Panc1 (cell line): ENCODE measurements around the gene NMNAT3. TPM values are rescaled to one million over a fixed set of nuclear protein-coding genes. Genes with fewer than 3 reads are reported as not detected.
"Not testable (repeated sequence)": the region's sequence is repeated elsewhere in the genome, so short reads cannot be mapped to it uniquely, and the experiment has no call there.

ENCODE experiments used
- ATAC-seq: fragments of 200-7000 bp; cut with Tn5 transposase; 2 replicates; pipeline ENCODE4 v1.9.1; 2020; ENCODE audit warnings: mild to moderate bottlenecking, moderate library complexity
- BruUV-seq: library from RNA; stranded (reverse); fragments of 400-500 nt; replicated peaks from 2 replicates; lab custom pipeline; 2021; lab: Mats Ljungman, UMichigan
- CTCF ChIA-PET: fragments of 300-600 bp; sonication (Branson Sonifier 250); formaldehyde crosslinking; loops from one replicate; lab custom pipeline; 2022; ENCODE audit warnings: antibody characterized with exemption; lab: Charles Lee
- POLR2A ChIA-PET: fragments of 300-600 bp; sonication (Branson Sonifier 250); formaldehyde crosslinking; loops from one replicate; lab custom pipeline; 2022; ENCODE audit warnings: antibody characterized with exemption; lab: Charles Lee
- DNase-seq: peaks from one replicate; pipeline ENCODE4 v3.0.0-alpha.2; 2010; ENCODE audit warnings: low read depth, low spot score
- H3K27ac ChIP-seq: 2 replicates; pipeline ENCODE4 v1.5.1; 2011; ENCODE audit warnings: mild to moderate bottlenecking, low read length, inconsistent platforms
- H3K27me3 ChIP-seq: fragments of 200-500 bp; sonication (Bioruptor generic); 2 replicates; pipeline ENCODE4 v1.6.0; 2014; ENCODE audit warnings: low read length, inconsistent platforms; ENCODE audit not compliant: control insufficient read depth, insufficient read depth
- H3K36me3 ChIP-seq: fragments of 200-500 bp; sonication (Bioruptor generic); 2 replicates; pipeline ENCODE4 v1.5.1; 2014; ENCODE audit warnings: inconsistent platforms, mild to moderate bottlenecking, low read length, moderate library complexity; ENCODE audit not compliant: control insufficient read depth, insufficient read depth
- H3K4me1 ChIP-seq: 2 replicates; pipeline ENCODE4 v1.5.1; 2011; ENCODE audit warnings: inconsistent platforms, mild to moderate bottlenecking, low read length, moderate library complexity; ENCODE audit not compliant: control insufficient read depth, insufficient read depth
- H3K4me3 ChIP-seq, 2 experiments: 2 replicates each; pipeline ENCODE4 v1.5.1; 2011 to 2012; ENCODE audit warnings: low read depth in 2 of 2, low read length in 2 of 2, mild to moderate bottlenecking in 2 of 2, inconsistent platforms in 1 of 2, moderate library complexity in 1 of 2
- H3K9me3 ChIP-seq: fragments of 200-500 bp; sonication (Bioruptor generic); 2 replicates; pipeline ENCODE4 v1.5.1; 2014; ENCODE audit warnings: low read depth, mild to moderate bottlenecking, inconsistent platforms, low read length, moderate library complexity; ENCODE audit not compliant: control insufficient read depth, insufficient read depth
- CTCF ChIP-seq: fragments of 450-650 bp; IDR thresholded peaks from 2 replicates; pipeline ENCODE4 v1.5.1; 2017; ENCODE audit warnings: mild to moderate bottlenecking
- POLR2AphosphoS5 ChIP-seq: IDR thresholded peaks from 2 replicates; pipeline ENCODE4 v1.6.1; 2012; ENCODE audit warnings: mild to moderate bottlenecking, low read depth, low read length, moderate library complexity
- REST ChIP-seq, 2 experiments: IDR thresholded peaks; 2 replicates each; pipeline ENCODE4 v1.6.1; 2011 to 2012; ENCODE audit warnings: low read depth in 2 of 2, control low read depth in 1 of 2, low read length in 1 of 2, mild to moderate bottlenecking in 1 of 2, moderate library complexity in 1 of 2; ENCODE audit not compliant: insufficient read depth in 1 of 2
- SIN3A ChIP-seq: IDR thresholded peaks from 2 replicates; pipeline ENCODE4 v1.6.1; 2012; ENCODE audit warnings: low read depth, mild to moderate bottlenecking, low read length, moderate library complexity, borderline replicate concordance; ENCODE audit not compliant: insufficient read depth
- TCF7L2 ChIP-seq: IDR thresholded peaks from 2 replicates; pipeline ENCODE4 v1.6.1; 2011; ENCODE audit warnings: mild to moderate bottlenecking, low read depth, low read length, inconsistent platforms
- in situ Hi-C: cut with HindIII; loops from 2 replicates; pipeline ENCODE4 v1.10.0; 2016; ENCODE audit warnings: low sequenced_read_pairs, low pct_unique_long_range_greater_than_20kb
- intact Hi-C: fragments of 100-400 bp; cut with micrococcal nuclease; formaldehyde crosslinking; loops from one replicate; pipeline ENCODE4 v1.10.0; 2022; ENCODE audit not compliant: unreplicated experiment
- total RNA-seq: library from RNA; stranded (reverse); gene quantifications from one replicate; pipeline ENCODE4 v1.2.1, GENCODE V29; 2021; ENCODE audit not compliant: unreplicated experiment

NMNAT3 gene
- total RNA-seq, 1 experiment from 2014 or later: 1.9 TPM

- POLR2A ChIA-PET: interaction anchor here (0.6 kb wide), 1 partner anchor 1498 kb away, joined by 3 read pairs; no protein-coding TSS in a partner anchor
- H3K36me3 ChIP-seq: no peaks in the 10 kb centered on the region
- no peak overlapping the region for H3K27ac ChIP-seq
- H3K27me3 ChIP-seq: peaks cover 11% of the 10 kb centered on the region
- TF ChIP-seq SIN3A: no peak
- no peak for TF ChIP-seq POLR2AphosphoS5
- no peak for TF ChIP-seq CTCF
- TF ChIP-seq REST (IDR thresholded peaks at IDR 0.05; ENCODE audit: insufficient read depth in 1 of 2, low read depth in 2 of 2, low read length in 1 of 2): no peak
- TF ChIP-seq TCF7L2: no peak
- H3K4me3 ChIP-seq: no peak overlapping the region
- H3K9me3 ChIP-seq: no peaks in the 10 kb centered on the region
- in situ Hi-C loops (no loop called here), intact Hi-C loops (no loop called here)
- DNase-seq (no peak), ATAC-seq (no peak)
- no TSS peak for BruUV-seq
- no peaks in the 10 kb centered on the region for H3K4me1 ChIP-seq
- CTCF ChIA-PET: no interaction called here
Measured at GRCh38 chr3:139586420-139587017, 91.3 kb downstream of the NMNAT3 start.

- no peak for ATAC-seq
- POLR2A ChIA-PET: interaction anchor here (0.6 kb wide), 1 partner anchor 1499 kb away, joined by 3 read pairs; no protein-coding TSS in a partner anchor
- peaks cover 11% of the 10 kb centered on the region for H3K27me3 ChIP-seq
- TF ChIP-seq TCF7L2: no peak
- no peak for TF ChIP-seq CTCF
- no peak for TF ChIP-seq SIN3A
- TF ChIP-seq POLR2AphosphoS5: no peak
- no peak for TF ChIP-seq REST (IDR thresholded peaks at IDR 0.05; ENCODE audit: insufficient read depth in 1 of 2, low read depth in 2 of 2, low read length in 1 of 2)
- H3K4me3 ChIP-seq: no peak overlapping the region
- no peak overlapping the region for H3K27ac ChIP-seq
- intact Hi-C loops: no loop called here
- no peaks in the 10 kb centered on the region for H3K4me1 ChIP-seq
- H3K36me3 ChIP-seq: no peaks in the 10 kb centered on the region
- H3K9me3 ChIP-seq: no peaks in the 10 kb centered on the region
- DNase-seq: no peak
- CTCF ChIA-PET: no interaction called here
- in situ Hi-C loops: no loop called here
- no TSS peak for BruUV-seq
Measured at GRCh38 chr3:139585820-139586219, 92.0 kb downstream of the NMNAT3 start.

GRCh38 chr3:139583651-139584050 is 94.1 kb downstream of the NMNAT3 start:
- ATAC-seq, H3K27ac ChIP-seq, H3K36me3 ChIP-seq, H3K4me3 ChIP-seq, H3K9me3 ChIP-seq, BruUV-seq, CTCF ChIA-PET, H3K4me1 ChIP-seq, DNase-seq, POLR2A ChIA-PET, in situ Hi-C loops, intact Hi-C loops: not testable (repeated sequence)
- H3K27me3 ChIP-seq: peaks cover 11% of the 10 kb centered on the region
